ENCODE results near the gene OGFR.
A peak's percentile ranks its signal among the peaks of the same experiment; 100 is the strongest.
"Not testable (repeated sequence)": the region's sequence is repeated elsewhere in the genome, so short reads cannot be mapped to it uniquely, and the experiment has no call there.

Gene OGFR

GRCh38 chr20:62841705-62842212, 37.1 kb downstream of the OGFR start:
- DNase-seq, result no peak

GRCh38 chr20:62843656-62844055, 39.0 kb downstream of the OGFR start:
- no peak for DNase-seq

DNA sequence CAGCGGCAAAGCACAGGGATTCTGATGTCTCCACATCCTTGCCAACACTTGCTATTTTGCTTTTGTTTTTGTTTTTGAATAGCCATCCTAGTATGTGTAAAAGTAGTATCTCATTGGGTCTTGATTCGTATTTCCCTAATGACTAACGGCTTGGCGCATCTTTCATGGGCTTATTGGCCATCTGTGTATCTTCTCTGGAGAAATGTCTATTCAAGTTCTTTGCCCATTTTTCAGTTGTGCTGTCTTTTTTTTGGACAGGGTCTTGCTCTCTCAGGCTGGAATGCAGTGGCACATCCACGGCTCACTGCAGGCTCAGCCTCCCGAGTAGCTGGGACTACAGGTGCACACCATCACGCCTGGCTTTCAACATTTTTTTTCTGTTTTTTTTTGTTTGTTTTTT, 39.5 kb downstream of the OGFR start:
- DNase-seq, result no peak

DNA sequence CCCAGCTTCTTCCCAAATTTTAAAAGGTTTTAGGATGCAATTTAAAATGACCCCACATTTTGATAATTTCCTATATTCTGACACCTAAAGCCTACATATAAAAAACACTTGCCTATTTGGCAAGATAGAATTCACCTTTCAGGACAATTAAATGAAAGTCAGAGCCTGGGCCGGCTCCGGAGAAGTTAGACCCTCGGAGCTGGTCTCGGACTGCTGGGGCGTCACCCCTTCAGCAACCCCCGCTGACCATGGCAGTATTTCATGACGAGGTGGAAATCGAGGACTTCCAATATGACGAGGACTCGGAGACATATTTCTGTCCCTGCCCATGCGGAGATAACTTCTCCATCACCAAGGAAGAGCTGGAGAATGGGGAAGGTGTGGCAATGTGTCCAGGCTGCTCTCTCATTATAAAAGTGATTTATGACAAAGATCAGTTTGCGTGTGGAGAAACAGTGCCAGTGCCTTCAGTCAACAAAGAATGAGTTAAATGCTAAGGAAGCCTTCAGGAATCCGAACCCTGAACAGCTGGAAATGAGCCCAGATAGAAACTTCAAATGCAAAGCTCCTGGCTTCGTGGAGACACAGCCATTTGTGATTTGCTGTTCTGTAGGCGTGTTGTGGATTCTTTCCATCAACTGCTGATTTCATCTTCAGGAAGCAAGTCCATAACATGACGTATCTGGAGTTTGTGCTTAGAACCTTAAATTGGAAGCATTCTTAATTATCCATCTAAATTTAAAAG, 41.0 kb downstream of the OGFR start:
- no peak for DNase-seq

GRCh38 chr20:62846166-62846890, 41.7 kb downstream of the OGFR start:
- no peak for DNase-seq

- DNase-seq, result not testable (repeated sequence)
These were observed 44.3 kb downstream of the OGFR start for GRCh38 chr20:62848917-62849316.

GRCh38 chr20:62849431-62849830, 44.8 kb downstream of the OGFR start:
- DNase-seq, result no peak

GRCh38 chr20:62850333-62850974, 45.8 kb downstream of the OGFR start:
- no peak for DNase-seq

- DNase-seq, result no peak
These were observed 47.6 kb downstream of the OGFR start for GRCh38 chr20:62852196-62852595.

DNA sequence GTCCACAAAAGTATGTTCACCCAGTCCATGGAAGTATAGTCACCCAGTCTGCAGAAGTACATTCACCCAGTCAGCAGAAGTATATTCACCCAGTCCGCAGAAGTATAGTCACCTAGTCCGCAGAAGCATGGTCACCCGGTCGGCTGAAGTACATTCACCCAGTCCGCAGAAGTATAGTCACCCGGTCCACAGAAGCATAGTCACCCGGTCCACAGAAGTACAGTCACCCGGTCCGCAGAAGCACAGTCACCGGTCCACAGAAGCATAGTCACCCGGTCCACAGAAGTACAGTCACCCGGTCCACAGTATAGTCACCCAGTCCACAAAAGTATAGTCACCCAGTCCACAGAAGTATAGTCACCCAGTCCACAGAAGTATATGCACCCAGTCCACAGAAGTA, 48.2 kb downstream of the OGFR start:
- no peak for DNase-seq

- not testable (repeated sequence) for DNase-seq
These were observed 48.7 kb downstream of the OGFR start for GRCh38 chr20:62853304-62853703.

DNA sequence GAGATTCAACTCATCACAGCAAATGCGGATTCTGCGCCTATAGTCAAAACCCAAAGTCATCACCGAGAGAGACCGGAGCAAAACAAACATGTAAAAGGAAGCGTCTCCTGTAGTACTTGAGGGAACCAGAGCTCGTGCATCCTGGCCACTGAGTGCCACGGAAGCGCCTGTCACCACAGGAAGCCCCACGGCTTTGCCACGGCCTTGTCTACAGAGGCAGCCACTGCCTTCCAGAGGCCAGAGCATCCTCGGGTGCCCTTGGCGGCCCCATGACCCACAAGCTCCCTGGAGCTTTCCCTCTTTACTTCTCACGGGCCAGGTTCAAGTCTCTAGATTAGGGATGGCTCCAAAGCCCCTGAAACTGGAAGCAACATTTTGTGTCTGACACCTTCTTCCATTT, 49.5 kb downstream of the OGFR start:
- no peak for DNase-seq

- DNase-seq, result no peak
These were observed 50.5 kb downstream of the OGFR start for GRCh38 chr20:62855120-62855519.

DNA sequence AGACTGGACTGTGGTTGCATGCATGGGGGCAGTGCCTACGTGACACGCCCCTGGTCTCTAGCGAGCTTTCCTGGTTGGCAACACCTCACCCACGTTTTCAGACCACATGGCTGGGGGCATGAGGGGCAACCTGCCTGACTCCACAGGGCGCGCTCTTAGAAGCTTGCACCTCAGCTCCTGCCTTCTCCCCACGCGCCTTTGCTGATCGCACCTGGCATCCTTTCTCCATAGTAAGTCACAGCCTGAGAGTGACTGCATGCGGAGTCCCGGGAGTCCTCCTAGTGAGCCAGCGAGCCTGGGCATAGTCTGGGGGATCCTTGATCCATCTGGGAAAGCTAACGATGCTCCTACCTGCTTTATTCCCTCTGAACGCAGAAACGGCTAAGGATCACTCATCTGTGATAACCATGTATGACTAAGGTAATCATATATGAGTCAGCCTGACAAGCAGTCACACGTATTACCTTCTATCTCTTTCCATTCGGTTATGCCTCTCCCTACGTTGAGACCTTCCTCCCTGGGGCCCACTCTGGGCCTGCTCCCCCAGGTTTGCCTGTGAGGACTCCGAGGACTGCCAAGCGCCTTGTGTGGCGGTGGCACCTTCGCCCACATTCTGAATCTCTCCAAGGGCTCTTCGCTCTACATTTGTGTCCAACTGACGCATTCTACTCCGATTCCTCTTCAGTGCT, 52.4 kb downstream of the OGFR start:
- no peak for DNase-seq

DNA sequence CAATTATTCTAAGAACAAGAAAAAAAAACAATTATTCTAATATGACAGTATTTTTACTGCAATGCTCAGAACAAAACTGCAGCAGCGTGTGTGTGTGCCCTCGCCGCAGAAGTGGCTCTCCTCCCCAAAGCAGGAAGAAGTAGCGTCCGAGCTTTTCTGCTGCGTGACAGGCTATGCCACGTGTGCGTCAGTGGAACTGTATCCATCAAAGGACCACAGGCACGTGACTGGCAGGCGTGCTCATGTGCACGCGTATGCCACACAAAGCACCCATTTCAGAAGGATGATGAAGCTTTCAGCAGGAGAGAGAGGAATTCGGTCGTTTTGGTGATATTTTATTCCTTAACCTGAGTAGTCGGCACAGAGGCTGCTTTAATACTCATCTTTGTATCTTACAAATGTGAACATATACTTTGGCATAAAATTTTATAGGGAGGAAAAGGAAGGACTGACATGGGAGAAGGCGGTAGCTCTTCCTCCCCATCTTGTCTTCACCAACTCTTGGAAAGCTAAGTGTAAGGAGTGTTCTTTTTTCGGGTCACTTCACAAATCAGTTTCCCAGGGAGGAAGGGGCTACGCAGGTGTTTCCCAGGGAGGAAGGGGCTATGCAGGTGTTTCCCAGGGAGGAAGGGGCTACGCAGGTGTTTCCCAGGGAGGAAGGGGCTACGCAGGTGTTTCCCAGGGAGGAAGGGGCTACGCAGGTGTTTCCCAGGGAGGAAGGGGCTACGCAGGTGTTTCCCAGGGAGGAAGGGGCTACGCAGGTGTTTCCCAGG, 53.6 kb downstream of the OGFR start:
- DNase-seq, result no peak

DNA sequence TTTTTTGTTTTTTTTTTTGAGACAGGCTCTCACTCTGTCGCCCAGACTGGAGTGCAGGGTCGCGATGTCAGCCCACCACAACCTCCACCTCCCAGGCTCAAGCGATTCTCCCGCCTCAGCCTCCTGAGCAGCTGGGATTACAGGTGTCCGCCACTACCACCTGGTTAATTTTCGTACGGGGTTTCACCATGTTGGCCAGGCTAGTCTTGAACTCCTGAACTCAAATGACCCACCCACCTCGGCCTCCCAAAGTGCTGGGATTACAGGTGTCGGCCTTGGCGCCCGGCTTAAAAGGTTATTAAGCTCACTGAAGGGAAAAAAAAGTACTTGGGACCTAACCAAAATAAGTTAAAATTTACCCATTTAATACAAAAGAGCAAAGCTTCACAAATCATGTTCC, 55.1 kb downstream of the OGFR start:
- no peak for DNase-seq

DNA sequence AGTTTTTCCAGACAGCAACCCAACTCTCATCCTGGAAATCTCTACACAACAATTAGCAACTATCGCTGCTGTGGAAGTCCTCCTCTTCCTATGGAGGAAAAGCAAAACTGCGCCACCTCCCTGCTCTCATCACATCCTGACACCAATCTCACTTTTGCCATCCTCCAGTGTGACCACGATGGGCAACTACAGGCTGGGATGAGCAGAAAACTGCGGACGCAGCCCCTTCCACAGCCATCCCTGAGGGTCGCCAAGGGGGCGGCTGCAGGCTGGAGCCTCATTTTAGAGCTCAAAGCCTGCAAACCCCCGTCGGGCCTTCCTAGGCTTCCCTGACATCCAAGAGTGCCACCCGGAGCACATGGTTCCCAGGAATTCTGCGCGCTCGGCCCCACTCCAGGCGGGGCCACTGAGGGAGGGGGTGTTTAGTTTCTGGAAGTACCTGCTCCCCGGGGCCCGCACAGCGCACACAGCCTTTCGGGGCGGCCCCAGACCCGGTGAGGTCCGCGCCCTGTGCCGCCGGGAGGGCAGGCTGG, 55.8 kb downstream of the OGFR start:
- no peak for DNase-seq

DNA sequence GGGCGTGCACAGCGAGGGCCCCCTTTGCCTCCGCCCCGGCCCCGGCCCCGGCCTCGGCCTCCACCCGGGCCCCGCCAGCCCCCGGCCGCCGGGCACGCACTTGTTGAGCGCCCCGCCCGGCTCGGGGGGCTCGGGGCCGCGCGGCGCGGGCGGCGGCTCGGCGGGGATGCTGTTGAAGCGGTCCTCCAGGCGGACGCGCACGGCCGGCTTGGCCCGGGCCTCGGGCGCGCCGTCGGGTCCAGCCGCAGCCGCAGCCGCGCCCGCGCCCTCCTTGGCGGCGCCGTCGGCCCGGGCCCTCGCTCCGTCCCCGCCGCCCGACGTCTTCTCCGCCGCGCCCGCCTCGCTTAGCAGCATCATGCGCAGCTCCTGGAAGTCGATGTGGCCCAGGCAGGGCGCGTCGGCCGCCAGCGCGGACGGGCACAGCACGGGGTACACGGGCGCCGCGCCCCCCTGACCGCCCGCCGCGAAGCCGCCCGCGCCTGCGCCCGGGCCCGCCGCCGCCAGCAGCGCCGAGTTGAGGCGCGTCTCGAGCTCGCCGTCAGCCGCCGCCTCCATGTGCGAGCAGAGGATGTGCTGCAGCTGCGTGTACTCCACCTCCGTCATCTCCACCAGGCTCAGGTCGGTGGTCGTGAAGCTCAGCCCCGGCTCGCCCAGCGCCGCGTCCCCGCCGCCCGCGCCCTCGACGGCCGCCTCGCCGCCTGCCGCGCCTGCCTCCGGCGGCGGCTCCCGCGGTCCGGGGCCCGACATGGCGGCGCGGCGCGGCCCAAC, 56.5 kb downstream of the OGFR start:
- DNase-seq, result peak; percentile 43

- peak; percentile 91 for DNase-seq
These were observed 57.2 kb downstream of the OGFR start, which contains the start of gene TCFL5 for GRCh38 chr20:62861726-62862336. Gene TCFL5 (minus strand): TSS chr20:62861822. CDS start chr20:62861670, 152 bp downstream.

All from stimulated activated CD4-positive, alpha-beta T cell treated with anti-CD3 and anti-CD28 coated beads, Interleukin-4, amount 100 ng/mL, for 1 hour (primary cell).